HEK293 (cell line): ENCODE measurements around the gene ARHGAP42.

Experiments used
- CTCF ChIA-PET: fragments of 350-600 bp; formaldehyde crosslinking; extraction: SDS; loops from one replicate; lab custom pipeline; 2021; ENCODE audit warnings: antibody characterized with exemption; lab: Yijun Ruan, JAX
- POLR2A ChIA-PET: fragments of 300-600 bp; formaldehyde crosslinking; extraction: SDS; loops from one replicate; lab custom pipeline; 2020; ENCODE audit warnings: antibody characterized with exemption, inconsistent platforms; lab: Yijun Ruan, JAX
- H3K27ac ChIP-seq: fragments of 200-500 bp; sonication (Bioruptor generic); 2 replicates; pipeline ENCODE4 v1.5.1; 2014; ENCODE audit warnings: low read depth, low read length, control low read depth, inconsistent platforms; ENCODE audit errors: extremely low read depth
- H3K36me3 ChIP-seq, 2 experiments: fragments of 200-500 bp in 1 of 2; sonication (Bioruptor generic) in 1 of 2; 1 replicate in 1 of 2; 2 replicates in 1 of 2; pipeline ENCODE4 v1.5.1; 2014 to 2017; ENCODE audit warnings: inconsistent platforms in 2 of 2, low read length in 2 of 2; ENCODE audit not compliant: control insufficient read depth in 2 of 2, insufficient read depth in 1 of 2
- H3K4me1 ChIP-seq: fragments of 200-500 bp; sonication (Bioruptor generic); 2 replicates; pipeline ENCODE4 v1.5.1; 2014; ENCODE audit warnings: mild to moderate bottlenecking, low read length, inconsistent platforms; ENCODE audit not compliant: control insufficient read depth, insufficient read depth
- H3K4me3 ChIP-seq: 2 replicates; pipeline ENCODE4 v1.5.1; 2011; ENCODE audit warnings: low read depth, mild to moderate bottlenecking, control low read depth, low read length, moderate library complexity
- H3K9me3 ChIP-seq: fragments of 200-500 bp; sonication (Bioruptor generic); 2 replicates; pipeline ENCODE4 v1.5.1; 2014; ENCODE audit warnings: low read depth, low read length, inconsistent platforms; ENCODE audit not compliant: control insufficient read depth, insufficient read depth
- BCL11A ChIP-seq: fragments of 450-650 bp; formaldehyde crosslinking; IDR thresholded peaks from 2 replicates; pipeline ENCODE4 v1.5.1; 2016; ENCODE audit warnings: low read depth, missing biosample characterization, missing genetic modification characterization
- HOXC10 ChIP-seq: sonication (generic); formaldehyde crosslinking; IDR thresholded peaks from 2 replicates; pipeline ENCODE4 v1.8.1; 2023; ENCODE audit warnings: mild to moderate bottlenecking, missing genetic modification reagents
- KLF1 ChIP-seq: fragments of 450-650 bp; formaldehyde crosslinking; IDR thresholded peaks from 2 replicates; pipeline ENCODE4 v1.5.1; 2016; ENCODE audit warnings: missing biosample characterization, missing genetic modification characterization
- KLF10 ChIP-seq: fragments of 450-650 bp; IDR thresholded peaks from 2 replicates; pipeline ENCODE4 v1.5.1; 2018; ENCODE audit warnings: missing biosample characterization, mild to moderate bottlenecking, missing genetic modification characterization
- MEIS1 ChIP-seq: sonication (generic); formaldehyde crosslinking; IDR thresholded peaks from 2 replicates; pipeline ENCODE4 v1.8.1; 2022; ENCODE audit warnings: missing genetic modification reagents, mild to moderate bottlenecking, borderline replicate concordance
- REPIN1 ChIP-seq: fragments of 450-650 bp; formaldehyde crosslinking; IDR thresholded peaks from 2 replicates; pipeline ENCODE4 v1.5.1; 2017; ENCODE audit warnings: missing biosample characterization, missing genetic modification characterization, low read depth
- ZBTB7A ChIP-seq: fragments of 450-650 bp; formaldehyde crosslinking; IDR thresholded peaks from 2 replicates; pipeline ENCODE4 v1.5.1; 2016; ENCODE audit warnings: low read depth, missing biosample characterization, missing genetic modification characterization
- ZNF335 ChIP-seq: fragments of 450-650 bp; formaldehyde crosslinking; conservative IDR thresholded peaks from 2 replicates; pipeline ENCODE4 v1.5.1; 2016; ENCODE audit warnings: missing biosample characterization, missing genetic modification characterization
- ZNF501 ChIP-seq: fragments of 450-650 bp; formaldehyde crosslinking; IDR thresholded peaks from 2 replicates; pipeline ENCODE4 v1.5.1; 2016; ENCODE audit warnings: missing biosample characterization, missing genetic modification characterization
- ZNF585B ChIP-seq: fragments of 450-650 bp; formaldehyde crosslinking; IDR thresholded peaks from 2 replicates; pipeline ENCODE4 v1.5.1; 2016; ENCODE audit warnings: missing biosample characterization, missing genetic modification characterization
- ZNF623 ChIP-seq: fragments of 450-650 bp; formaldehyde crosslinking; IDR thresholded peaks from 2 replicates; pipeline ENCODE4 v1.5.1; 2016; ENCODE audit warnings: missing biosample characterization, missing genetic modification characterization
- ZNF660 ChIP-seq: fragments of 450-650 bp; IDR thresholded peaks from 2 replicates; pipeline ENCODE4 v1.5.1; 2018; ENCODE audit warnings: missing biosample characterization, mild to moderate bottlenecking, missing genetic modification characterization
- ZNF664 ChIP-seq: fragments of 450-650 bp; formaldehyde crosslinking; IDR thresholded peaks from 2 replicates; pipeline ENCODE4 v1.5.1; 2016; ENCODE audit warnings: missing biosample characterization, missing genetic modification characterization
- ZNF785 ChIP-seq: fragments of 450-650 bp; formaldehyde crosslinking; IDR thresholded peaks from 2 replicates; pipeline ENCODE4 v1.5.1; 2016; ENCODE audit warnings: missing biosample characterization, missing genetic modification characterization
- ZNF837 ChIP-seq: fragments of 450-650 bp; formaldehyde crosslinking; IDR thresholded peaks from 2 replicates; pipeline ENCODE4 v1.5.1; 2016; ENCODE audit warnings: missing biosample characterization, missing genetic modification characterization
- TF ChIP-seq, protein P1 (sequence below): fragments of 450-650 bp; formaldehyde crosslinking; IDR thresholded peaks from 2 replicates; pipeline ENCODE4 v1.5.1; 2017; ENCODE audit warnings: missing biosample characterization, missing genetic modification characterization
- TF ChIP-seq, protein P2 (sequence below): fragments of 450-650 bp; formaldehyde crosslinking; IDR thresholded peaks from 2 replicates; pipeline ENCODE4 v1.5.1; 2016; ENCODE audit warnings: missing biosample characterization, missing genetic modification characterization, low read depth
- TF ChIP-seq, protein P3 (sequence below): fragments of 450-650 bp; formaldehyde crosslinking; IDR thresholded peaks from 2 replicates; pipeline ENCODE4 v1.5.1; 2017; ENCODE audit warnings: missing biosample characterization, missing genetic modification characterization
- TF ChIP-seq, protein P4 (sequence below): fragments of 450-650 bp; formaldehyde crosslinking; IDR thresholded peaks from 2 replicates; pipeline ENCODE4 v1.5.1; 2017; ENCODE audit warnings: missing biosample characterization, missing genetic modification characterization
- TF ChIP-seq, protein P5 (sequence below): fragments of 450-650 bp; formaldehyde crosslinking; IDR thresholded peaks from 2 replicates; pipeline ENCODE4 v1.5.1; 2016; ENCODE audit warnings: missing biosample characterization, missing genetic modification characterization

Gene ARHGAP42

DNA sequence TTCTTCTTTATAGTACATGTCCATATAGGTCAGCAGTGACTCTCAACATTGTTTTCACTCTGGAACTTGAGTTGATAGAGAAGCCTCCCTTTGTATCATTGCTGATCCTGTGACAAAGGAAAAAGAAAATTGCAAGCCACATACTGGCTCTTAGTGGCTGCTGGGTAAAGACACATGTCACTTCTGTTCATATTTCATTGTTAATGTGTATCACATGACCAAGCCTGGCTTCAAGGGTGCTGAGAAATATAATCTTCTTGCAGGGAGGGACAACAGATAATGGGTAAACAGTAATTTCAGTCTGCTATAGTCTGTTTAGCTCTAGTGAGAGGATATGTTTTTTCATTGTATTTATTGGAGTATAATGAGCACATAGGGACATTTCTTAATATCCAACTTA lies 269.3 kb downstream of the ARHGAP42 start (continued):
- TF ChIP-seq HOXC10 (no peak), ZNF837 (tag by site-specific recombination) (no peak), ZNF623 (tag by site-specific recombination) (no peak)
- TF ChIP-seq, protein P1, sequence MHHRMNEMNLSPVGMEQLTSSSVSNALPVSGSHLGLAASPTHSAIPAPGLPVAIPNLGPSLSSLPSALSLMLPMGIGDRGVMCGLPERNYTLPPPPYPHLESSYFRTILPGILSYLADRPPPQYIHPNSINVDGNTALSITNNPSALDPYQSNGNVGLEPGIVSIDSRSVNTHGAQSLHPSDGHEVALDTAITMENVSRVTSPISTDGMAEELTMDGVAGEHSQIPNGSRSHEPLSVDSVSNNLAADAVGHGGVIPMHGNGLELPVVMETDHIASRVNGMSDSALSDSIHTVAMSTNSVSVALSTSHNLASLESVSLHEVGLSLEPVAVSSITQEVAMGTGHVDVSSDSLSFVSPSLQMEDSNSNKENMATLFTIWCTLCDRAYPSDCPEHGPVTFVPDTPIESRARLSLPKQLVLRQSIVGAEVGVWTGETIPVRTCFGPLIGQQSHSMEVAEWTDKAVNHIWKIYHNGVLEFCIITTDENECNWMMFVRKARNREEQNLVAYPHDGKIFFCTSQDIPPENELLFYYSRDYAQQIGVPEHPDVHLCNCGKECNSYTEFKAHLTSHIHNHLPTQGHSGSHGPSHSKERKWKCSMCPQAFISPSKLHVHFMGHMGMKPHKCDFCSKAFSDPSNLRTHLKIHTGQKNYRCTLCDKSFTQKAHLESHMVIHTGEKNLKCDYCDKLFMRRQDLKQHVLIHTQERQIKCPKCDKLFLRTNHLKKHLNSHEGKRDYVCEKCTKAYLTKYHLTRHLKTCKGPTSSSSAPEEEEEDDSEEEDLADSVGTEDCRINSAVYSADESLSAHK (tag by site-specific recombination): no peak

DNA sequence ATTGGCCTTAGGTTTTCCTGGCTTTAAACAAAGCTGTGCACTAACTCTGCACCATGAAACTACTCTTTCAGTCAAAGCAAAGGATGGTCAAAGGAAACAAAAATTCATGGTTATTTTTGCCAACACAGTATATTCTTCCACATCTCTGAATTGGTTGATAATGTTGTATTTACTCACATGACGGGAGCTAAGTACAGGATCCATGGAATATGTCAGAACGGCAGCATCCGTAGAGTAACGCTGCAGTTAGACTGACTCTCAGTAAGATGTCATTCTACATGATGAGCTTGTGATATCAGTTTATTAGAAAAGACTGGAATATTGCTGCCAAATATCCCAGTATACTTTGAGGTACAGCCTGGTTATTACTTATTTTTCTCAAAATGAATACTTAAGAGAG lies 270.4 kb downstream of the ARHGAP42 start:
- Histone ChIP-seq H3K4me1 (no peaks in the 10 kb centered on the region), H3K4me3 (no peak overlapping the region), H3K9me3 (no peaks in the 10 kb centered on the region), H3K27ac (no peak overlapping the region), H3K36me3 (peaks cover 0 to 5% of the 10 kb centered on the region in 2 experiments; a peak in 1 of 3 replicates)
- ChIA-PET POLR2A (no interaction called here), CTCF (no interaction called here)
- TF ChIP-seq ZNF335 (tag by site-specific recombination) (no peak), MEIS1 (no peak), ZNF664 (no peak), HOXC10 (no peak), KLF10 (tag by site-specific recombination) (no peak), ZNF501 (tag by site-specific recombination) (no peak)
- TF ChIP-seq, protein P2, sequence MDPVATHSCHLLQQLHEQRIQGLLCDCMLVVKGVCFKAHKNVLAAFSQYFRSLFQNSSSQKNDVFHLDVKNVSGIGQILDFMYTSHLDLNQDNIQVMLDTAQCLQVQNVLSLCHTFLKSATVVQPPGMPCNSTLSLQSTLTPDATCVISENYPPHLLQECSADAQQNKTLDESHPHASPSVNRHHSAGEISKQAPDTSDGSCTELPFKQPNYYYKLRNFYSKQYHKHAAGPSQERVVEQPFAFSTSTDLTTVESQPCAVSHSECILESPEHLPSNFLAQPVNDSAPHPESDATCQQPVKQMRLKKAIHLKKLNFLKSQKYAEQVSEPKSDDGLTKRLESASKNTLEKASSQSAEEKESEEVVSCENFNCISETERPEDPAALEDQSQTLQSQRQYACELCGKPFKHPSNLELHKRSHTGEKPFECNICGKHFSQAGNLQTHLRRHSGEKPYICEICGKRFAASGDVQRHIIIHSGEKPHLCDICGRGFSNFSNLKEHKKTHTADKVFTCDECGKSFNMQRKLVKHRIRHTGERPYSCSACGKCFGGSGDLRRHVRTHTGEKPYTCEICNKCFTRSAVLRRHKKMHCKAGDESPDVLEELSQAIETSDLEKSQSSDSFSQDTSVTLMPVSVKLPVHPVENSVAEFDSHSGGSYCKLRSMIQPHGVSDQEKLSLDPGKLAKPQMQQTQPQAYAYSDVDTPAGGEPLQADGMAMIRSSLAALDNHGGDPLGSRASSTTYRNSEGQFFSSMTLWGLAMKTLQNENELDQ (tag by site-specific recombination): no peak
- TF ChIP-seq, protein P3, sequence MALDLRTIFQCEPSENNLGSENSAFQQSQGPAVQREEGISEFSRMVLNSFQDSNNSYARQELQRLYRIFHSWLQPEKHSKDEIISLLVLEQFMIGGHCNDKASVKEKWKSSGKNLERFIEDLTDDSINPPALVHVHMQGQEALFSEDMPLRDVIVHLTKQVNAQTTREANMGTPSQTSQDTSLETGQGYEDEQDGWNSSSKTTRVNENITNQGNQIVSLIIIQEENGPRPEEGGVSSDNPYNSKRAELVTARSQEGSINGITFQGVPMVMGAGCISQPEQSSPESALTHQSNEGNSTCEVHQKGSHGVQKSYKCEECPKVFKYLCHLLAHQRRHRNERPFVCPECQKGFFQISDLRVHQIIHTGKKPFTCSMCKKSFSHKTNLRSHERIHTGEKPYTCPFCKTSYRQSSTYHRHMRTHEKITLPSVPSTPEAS: no peak
- TF ChIP-seq, protein P4, sequence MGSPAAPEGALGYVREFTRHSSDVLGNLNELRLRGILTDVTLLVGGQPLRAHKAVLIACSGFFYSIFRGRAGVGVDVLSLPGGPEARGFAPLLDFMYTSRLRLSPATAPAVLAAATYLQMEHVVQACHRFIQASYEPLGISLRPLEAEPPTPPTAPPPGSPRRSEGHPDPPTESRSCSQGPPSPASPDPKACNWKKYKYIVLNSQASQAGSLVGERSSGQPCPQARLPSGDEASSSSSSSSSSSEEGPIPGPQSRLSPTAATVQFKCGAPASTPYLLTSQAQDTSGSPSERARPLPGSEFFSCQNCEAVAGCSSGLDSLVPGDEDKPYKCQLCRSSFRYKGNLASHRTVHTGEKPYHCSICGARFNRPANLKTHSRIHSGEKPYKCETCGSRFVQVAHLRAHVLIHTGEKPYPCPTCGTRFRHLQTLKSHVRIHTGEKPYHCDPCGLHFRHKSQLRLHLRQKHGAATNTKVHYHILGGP (tag by site-specific recombination): no peak

DNA sequence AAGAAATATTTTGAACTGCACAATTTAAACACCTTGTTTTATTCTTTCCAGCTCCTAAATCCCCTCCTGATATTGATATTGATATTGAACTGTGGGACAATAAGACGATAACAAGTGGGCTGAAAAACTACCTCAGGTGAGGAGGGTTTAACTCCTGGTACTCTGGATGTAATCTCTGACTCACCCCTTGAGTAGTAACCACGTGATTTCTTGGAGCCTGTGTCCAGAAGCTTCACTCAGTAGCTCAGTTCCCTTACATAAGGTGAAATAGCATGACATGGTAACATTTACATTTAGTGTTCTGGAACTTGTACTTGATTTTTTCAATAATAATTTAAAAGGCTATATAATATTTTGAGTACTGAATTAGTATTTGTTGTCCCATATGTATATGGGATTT lies 274.5 kb downstream of the ARHGAP42 start:
- Histone ChIP-seq H3K4me3 (no peak overlapping the region), H3K36me3 (peaks cover 0 to 27% of the 10 kb centered on the region in 2 experiments; a peak in 1 of 3 replicates), H3K4me1 (no peaks in the 10 kb centered on the region), H3K27ac (no peak overlapping the region), H3K9me3 (no peaks in the 10 kb centered on the region)
- ChIA-PET CTCF (no interaction called here), POLR2A (no interaction called here)
- no peak for TF ChIP-seq ZBTB7A
- TF ChIP-seq ZNF660: no peak
- TF ChIP-seq KLF1 (tag by site-specific recombination): no peak
- no peak for TF ChIP-seq ZNF785 (tag by site-specific recombination)
- no peak for TF ChIP-seq BCL11A (tag by site-specific recombination)
- TF ChIP-seq, protein P5, sequence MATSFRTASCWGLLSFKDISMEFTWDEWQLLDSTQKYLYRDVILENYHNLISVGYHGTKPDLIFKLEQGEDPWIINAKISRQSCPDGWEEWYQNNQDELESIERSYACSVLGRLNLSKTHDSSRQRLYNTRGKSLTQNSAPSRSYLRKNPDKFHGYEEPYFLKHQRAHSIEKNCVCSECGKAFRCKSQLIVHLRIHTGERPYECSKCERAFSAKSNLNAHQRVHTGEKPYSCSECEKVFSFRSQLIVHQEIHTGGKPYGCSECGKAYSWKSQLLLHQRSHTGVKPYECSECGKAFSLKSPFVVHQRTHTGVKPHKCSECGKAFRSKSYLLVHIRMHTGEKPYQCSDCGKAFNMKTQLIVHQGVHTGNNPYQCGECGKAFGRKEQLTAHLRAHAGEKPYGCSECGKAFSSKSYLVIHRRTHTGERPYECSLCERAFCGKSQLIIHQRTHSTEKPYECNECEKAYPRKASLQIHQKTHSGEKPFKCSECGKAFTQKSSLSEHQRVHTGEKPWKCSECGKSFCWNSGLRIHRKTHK: no peak
- no peak for TF ChIP-seq REPIN1
- no peak for TF ChIP-seq ZNF585B (tag by site-specific recombination)
- TF ChIP-seq MEIS1: no peak
